WTC11 (cell line): ENCODE results near the gene SLC24A3. TPM values are rescaled to one million over a fixed set of nuclear protein-coding genes. Genes with fewer than 3 reads are reported as not detected.

ENCODE experiments used
- ATAC-seq: fragments of 200-7000 bp; cut with Tn5 transposase; 2 replicates; pipeline ENCODE4 v1.10.0; 2021; ENCODE audit warnings: mild to moderate bottlenecking, moderate library complexity
- CTCF ChIA-PET: fragments of 300-600 bp; sonication (Branson Sonifier 250); formaldehyde crosslinking; loops from one replicate; lab custom pipeline; 2021; ENCODE audit warnings: antibody characterized with exemption; lab: Charles Lee
- POLR2A ChIA-PET: fragments of 350-600 bp; sonication (Branson Sonifier 250); formaldehyde crosslinking; loops from one replicate; lab custom pipeline; 2021; ENCODE audit warnings: antibody characterized with exemption; lab: Charles Lee
- DNase-seq: peaks from one replicate; pipeline ENCODE4 v3.0.0; 2021; ENCODE audit warnings: low spot score
- H3K27ac Mint-ChIP-seq: 2 replicates; pipeline ENCODE4 v1.8.0; 2021; ENCODE audit warnings: mixed read lengths
- H3K27me3 Mint-ChIP-seq: 2 replicates; pipeline ENCODE4 v1.8.0; 2021; ENCODE audit warnings: low read depth, mild to moderate bottlenecking, moderate library complexity, mixed read lengths
- H3K36me3 Mint-ChIP-seq: 2 replicates; pipeline ENCODE4 v1.8.0; 2021; ENCODE audit warnings: mixed read lengths
- H3K4me1 Mint-ChIP-seq: 2 replicates; pipeline ENCODE4 v1.8.0; 2022; ENCODE audit warnings: mixed read lengths
- H3K4me3 Mint-ChIP-seq: 2 replicates; pipeline ENCODE4 v1.8.0; 2021; ENCODE audit warnings: mild to moderate bottlenecking, moderate library complexity, mixed read lengths
- H3K9me3 Mint-ChIP-seq: 2 replicates; pipeline ENCODE4 v1.8.0; 2021; ENCODE audit warnings: mixed read lengths
- FOXK1 ChIP-seq: sonication (generic); formaldehyde crosslinking; IDR thresholded peaks from 2 replicates; pipeline ENCODE4 v1.8.0; 2022; ENCODE audit warnings: mild to moderate bottlenecking, moderate library complexity, missing genetic modification reagents
- NFYB ChIP-seq: sonication (generic); formaldehyde crosslinking; conservative IDR thresholded peaks from 2 replicates; pipeline ENCODE4 v1.8.0; 2022; ENCODE audit warnings: low read depth, missing genetic modification reagents
- NR3C1 ChIP-seq: sonication (generic); formaldehyde crosslinking; conservative IDR thresholded peaks from 2 replicates; pipeline ENCODE4 v1.8.1; 2023; ENCODE audit warnings: low read depth, mild to moderate bottlenecking, missing genetic modification reagents
- PRRX2 ChIP-seq: fragments of 250-450 bp; sonication (Bioruptor Pico); IDR thresholded peaks from 2 replicates; pipeline ENCODE4 v1.8.0; 2021; ENCODE audit warnings: mild to moderate bottlenecking
- ZBTB21 ChIP-seq: sonication (generic); formaldehyde crosslinking; IDR thresholded peaks from 2 replicates; pipeline ENCODE4 v1.8.1; 2023; ENCODE audit warnings: mild to moderate bottlenecking, missing genetic modification reagents, borderline replicate concordance
- ZNF138 ChIP-seq: sonication (generic); formaldehyde crosslinking; conservative IDR thresholded peaks from 2 replicates; pipeline ENCODE4 v1.8.1; 2022; ENCODE audit warnings: mild to moderate bottlenecking, moderate library complexity, missing genetic modification reagents
- total RNA-seq: library from RNA; stranded (reverse); gene quantifications from 3 replicates; pipeline ENCODE4 v1.2.3, GENCODE V29; 2021
- TF ChIP-seq, protein P1 (sequence below): sonication (generic); formaldehyde crosslinking; IDR thresholded peaks from 2 replicates; pipeline ENCODE4 v1.8.1; 2023; ENCODE audit warnings: mild to moderate bottlenecking, missing genetic modification reagents, moderate library complexity
- TF ChIP-seq, protein P2 (sequence below): sonication (generic); formaldehyde crosslinking; conservative IDR thresholded peaks from 2 replicates; pipeline ENCODE4 v1.8.1; 2023; ENCODE audit warnings: mild to moderate bottlenecking, low read depth, missing genetic modification reagents, moderate library complexity
- TF ChIP-seq, protein P3 (sequence below): fragments of 250-450 bp; sonication (Bioruptor Pico); IDR thresholded peaks from 2 replicates; pipeline ENCODE4 v1.9.0; 2021; ENCODE audit warnings: moderate library complexity, mild to moderate bottlenecking, inconsistent platforms, borderline replicate concordance
- TF ChIP-seq, protein P4 (sequence below): fragments of 250-450 bp; sonication (Bioruptor Pico); IDR thresholded peaks from 2 replicates; pipeline ENCODE4 v1.9.0; 2021; ENCODE audit warnings: mild to moderate bottlenecking
- TF ChIP-seq, protein P5 (sequence below): fragments of 250-450 bp; sonication (Bioruptor Pico); IDR thresholded peaks from 2 replicates; pipeline ENCODE4 v1.8.0; 2021; ENCODE audit warnings: mild to moderate bottlenecking

Gene SLC24A3
- total RNA-seq, 1 experiment from 2014 or later, result 5.7 TPM

DNA sequence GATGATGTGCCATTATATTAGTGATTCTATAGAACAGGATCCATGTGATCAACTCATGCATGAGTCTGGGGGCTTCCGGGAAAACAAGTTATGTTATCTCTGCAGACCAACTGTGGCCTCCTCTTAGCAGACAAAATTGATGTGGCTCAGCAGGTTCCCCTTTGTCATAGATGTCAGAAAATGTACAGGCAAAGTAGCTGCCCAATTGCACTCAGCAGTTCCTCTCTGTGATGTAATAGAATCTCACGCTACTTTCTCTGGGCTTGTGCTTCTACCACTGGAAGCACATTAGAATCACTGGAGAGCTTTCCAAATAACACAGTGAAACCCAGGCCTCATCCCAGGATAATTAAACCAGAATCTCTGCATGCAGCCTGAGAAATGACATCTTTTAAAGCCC lies 253.1 kb downstream of the SLC24A3 start (continued):
- TF ChIP-seq, protein P1, sequence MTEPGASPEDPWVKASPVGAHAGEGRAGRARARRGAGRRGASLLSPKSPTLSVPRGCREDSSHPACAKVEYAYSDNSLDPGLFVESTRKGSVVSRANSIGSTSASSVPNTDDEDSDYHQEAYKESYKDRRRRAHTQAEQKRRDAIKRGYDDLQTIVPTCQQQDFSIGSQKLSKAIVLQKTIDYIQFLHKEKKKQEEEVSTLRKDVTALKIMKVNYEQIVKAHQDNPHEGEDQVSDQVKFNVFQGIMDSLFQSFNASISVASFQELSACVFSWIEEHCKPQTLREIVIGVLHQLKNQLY (CRISPR knock-in tag), result no peak
- TF ChIP-seq, protein P2, sequence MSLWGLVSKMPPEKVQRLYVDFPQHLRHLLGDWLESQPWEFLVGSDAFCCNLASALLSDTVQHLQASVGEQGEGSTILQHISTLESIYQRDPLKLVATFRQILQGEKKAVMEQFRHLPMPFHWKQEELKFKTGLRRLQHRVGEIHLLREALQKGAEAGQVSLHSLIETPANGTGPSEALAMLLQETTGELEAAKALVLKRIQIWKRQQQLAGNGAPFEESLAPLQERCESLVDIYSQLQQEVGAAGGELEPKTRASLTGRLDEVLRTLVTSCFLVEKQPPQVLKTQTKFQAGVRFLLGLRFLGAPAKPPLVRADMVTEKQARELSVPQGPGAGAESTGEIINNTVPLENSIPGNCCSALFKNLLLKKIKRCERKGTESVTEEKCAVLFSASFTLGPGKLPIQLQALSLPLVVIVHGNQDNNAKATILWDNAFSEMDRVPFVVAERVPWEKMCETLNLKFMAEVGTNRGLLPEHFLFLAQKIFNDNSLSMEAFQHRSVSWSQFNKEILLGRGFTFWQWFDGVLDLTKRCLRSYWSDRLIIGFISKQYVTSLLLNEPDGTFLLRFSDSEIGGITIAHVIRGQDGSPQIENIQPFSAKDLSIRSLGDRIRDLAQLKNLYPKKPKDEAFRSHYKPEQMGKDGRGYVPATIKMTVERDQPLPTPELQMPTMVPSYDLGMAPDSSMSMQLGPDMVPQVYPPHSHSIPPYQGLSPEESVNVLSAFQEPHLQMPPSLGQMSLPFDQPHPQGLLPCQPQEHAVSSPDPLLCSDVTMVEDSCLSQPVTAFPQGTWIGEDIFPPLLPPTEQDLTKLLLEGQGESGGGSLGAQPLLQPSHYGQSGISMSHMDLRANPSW (CRISPR knock-in tag), result no peak

DNA sequence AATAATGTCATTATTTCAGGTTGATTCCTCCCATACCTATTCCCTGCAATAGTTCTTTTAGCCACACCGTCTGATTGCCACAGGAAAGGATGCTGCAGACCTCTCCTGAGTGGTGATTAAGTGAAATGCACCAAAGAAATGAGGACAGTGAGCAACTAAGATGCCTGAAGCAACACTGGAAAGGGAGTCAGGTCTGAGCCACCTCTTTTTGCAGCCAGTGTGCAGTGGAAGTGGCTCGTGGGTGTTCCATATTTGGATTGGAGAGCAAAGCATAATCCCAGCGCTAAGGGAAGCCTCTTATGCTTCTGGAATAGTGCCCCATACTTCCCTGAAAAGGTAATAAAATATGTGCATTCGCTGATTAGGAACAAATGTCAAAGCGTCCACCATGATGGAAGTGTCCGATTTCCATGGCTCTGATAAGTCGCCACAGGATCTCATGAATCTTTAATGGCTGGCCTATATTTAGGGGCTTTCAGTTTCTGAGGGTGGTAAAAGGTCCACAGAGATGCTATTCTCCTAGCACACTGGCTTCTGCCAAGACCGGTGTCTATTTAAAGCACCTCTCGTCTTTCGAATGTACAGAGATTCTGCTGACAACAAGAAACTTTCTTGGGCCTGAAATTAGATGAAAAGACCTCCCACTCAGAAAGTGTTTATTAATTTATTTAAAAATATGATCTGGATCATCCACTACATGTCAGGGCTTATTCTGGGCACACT lies 253.9 kb downstream of the SLC24A3 start:
- no peak overlapping the region for H3K4me3 Mint-ChIP-seq
- DNase-seq (no peak), ATAC-seq (no peak)
- H3K27me3 Mint-ChIP-seq, result no peaks in the 10 kb centered on the region
- no peaks in the 10 kb centered on the region for H3K36me3 Mint-ChIP-seq
- ChIA-PET CTCF (no interaction called here), POLR2A (no interaction called here)
- no peak for TF ChIP-seq ZNF138 (CRISPR knock-in tag)
- TF ChIP-seq, protein P1 (CRISPR knock-in tag), result no peak
- TF ChIP-seq, protein P3, sequence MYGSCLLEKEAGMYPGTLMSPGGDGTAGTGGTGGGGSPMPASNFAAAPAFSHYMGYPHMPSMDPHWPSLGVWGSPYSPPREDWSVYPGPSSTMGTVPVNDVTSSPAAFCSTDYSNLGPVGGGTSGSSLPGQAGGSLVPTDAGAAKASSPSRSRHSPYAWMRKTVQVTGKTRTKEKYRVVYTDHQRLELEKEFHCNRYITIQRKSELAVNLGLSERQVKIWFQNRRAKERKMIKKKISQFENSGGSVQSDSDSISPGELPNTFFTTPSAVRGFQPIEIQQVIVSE (CRISPR knock-in tag), result no peak
- no peak for TF ChIP-seq NR3C1 (CRISPR knock-in tag)
- TF ChIP-seq ZBTB21 (CRISPR knock-in tag), result no peak
- TF ChIP-seq, protein P4, sequence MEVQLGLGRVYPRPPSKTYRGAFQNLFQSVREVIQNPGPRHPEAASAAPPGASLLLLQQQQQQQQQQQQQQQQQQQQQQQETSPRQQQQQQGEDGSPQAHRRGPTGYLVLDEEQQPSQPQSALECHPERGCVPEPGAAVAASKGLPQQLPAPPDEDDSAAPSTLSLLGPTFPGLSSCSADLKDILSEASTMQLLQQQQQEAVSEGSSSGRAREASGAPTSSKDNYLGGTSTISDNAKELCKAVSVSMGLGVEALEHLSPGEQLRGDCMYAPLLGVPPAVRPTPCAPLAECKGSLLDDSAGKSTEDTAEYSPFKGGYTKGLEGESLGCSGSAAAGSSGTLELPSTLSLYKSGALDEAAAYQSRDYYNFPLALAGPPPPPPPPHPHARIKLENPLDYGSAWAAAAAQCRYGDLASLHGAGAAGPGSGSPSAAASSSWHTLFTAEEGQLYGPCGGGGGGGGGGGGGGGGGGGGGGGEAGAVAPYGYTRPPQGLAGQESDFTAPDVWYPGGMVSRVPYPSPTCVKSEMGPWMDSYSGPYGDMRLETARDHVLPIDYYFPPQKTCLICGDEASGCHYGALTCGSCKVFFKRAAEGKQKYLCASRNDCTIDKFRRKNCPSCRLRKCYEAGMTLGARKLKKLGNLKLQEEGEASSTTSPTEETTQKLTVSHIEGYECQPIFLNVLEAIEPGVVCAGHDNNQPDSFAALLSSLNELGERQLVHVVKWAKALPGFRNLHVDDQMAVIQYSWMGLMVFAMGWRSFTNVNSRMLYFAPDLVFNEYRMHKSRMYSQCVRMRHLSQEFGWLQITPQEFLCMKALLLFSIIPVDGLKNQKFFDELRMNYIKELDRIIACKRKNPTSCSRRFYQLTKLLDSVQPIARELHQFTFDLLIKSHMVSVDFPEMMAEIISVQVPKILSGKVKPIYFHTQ (CRISPR knock-in tag), result no peak
- TF ChIP-seq PRRX2 (CRISPR knock-in tag), result no peak
- TF ChIP-seq, protein P5, sequence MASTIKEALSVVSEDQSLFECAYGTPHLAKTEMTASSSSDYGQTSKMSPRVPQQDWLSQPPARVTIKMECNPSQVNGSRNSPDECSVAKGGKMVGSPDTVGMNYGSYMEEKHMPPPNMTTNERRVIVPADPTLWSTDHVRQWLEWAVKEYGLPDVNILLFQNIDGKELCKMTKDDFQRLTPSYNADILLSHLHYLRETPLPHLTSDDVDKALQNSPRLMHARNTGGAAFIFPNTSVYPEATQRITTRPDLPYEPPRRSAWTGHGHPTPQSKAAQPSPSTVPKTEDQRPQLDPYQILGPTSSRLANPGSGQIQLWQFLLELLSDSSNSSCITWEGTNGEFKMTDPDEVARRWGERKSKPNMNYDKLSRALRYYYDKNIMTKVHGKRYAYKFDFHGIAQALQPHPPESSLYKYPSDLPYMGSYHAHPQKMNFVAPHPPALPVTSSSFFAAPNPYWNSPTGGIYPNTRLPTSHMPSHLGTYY (CRISPR knock-in tag), result no peak
- TF ChIP-seq FOXK1 (CRISPR knock-in tag), result no peak
- 0 out of 2 replicates have a peak, but pooled peaks cover 5% of the 10 kb centered on the region for H3K9me3 Mint-ChIP-seq
- peaks cover 5% of the 10 kb centered on the region; the same call in 1 of the 2 replicates for H3K4me1 Mint-ChIP-seq
- no peak overlapping the region for H3K27ac Mint-ChIP-seq

DNA sequence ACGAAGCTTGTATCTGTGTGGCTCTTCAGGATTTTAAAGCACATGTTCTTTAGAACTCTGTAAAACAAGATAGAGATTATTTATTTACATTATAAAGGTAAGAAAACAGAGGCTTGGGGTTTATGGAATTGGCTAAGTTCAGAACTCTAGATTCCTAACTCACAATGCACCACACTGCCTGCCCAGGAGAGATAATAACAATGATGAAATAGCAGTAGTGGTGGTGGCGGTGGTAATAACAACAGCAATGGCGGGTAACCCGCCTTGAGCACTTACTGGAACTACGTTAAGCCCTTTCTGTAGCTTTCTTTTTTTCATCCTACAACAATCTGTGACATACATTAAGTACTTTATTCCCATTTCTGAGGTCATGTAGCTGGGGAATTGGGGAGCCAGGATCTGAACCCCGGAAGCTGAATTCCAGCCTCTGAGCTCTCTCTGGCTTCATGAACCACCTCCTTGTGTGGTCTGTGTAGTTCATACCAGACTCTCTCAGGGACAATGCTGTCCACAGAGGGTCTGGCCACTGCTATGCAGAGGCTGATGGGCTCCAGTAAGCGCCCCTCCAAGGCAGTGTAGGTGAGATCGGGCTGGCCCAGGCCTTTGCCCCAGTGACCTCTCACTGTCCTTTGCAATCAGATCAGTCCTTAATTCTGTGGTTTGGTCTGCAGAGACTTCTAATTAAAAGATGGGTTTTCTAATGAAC lies 260.9 kb downstream of the SLC24A3 start:
- Mint-ChIP-seq H3K4me1 (peaks cover 11% of the 10 kb centered on the region), H3K27me3 (no peaks in the 10 kb centered on the region), H3K36me3 (no peaks in the 10 kb centered on the region), H3K9me3 (0 out of 2 replicates have a peak, but pooled peaks cover 5% of the 10 kb centered on the region), H3K4me3 (no peak overlapping the region), H3K27ac (no peak overlapping the region)
- CTCF ChIA-PET, result interaction anchor here (1.0 kb wide), 1 partner anchor 110 kb away, joined by 4 read pairs; no protein-coding TSS in a partner anchor
- TF ChIP-seq NFYB, result no peak
- ATAC-seq (no peak), DNase-seq (no peak)
- POLR2A ChIA-PET, result no interaction called here
